ENCODE measurements around the gene RNF217. TPM values are rescaled to one million over a fixed set of nuclear protein-coding genes. Genes with fewer than 3 reads are reported as not detected.

RNF217 gene
- total RNA-seq, 1 donor from 2014 or later: 49.8 TPM

- H3K4me3 Mint-ChIP-seq: no peak overlapping the region
Measured at GRCh38 chr6:125004198-125004597, 42.0 kb downstream of the RNF217 start.

GRCh38 chr6:125004797-125005595 is 42.8 kb downstream of the RNF217 start:
- no peak for TF ChIP-seq CTCF (IDR thresholded peaks at IDR 0.05; ENCODE audit: unreplicated experiment)
- no peak for DNase-seq (ENCODE audit: low spot score in 2 of 2, unreplicated experiment in 2 of 2)
- Mint-ChIP-seq H3K36me3 (peaks cover 18% of the 10 kb centered on the region), H3K27ac (no peak overlapping the region), H3K27me3 (ENCODE audit: low read depth) (no peaks in the 10 kb centered on the region), H3K4me3 (no peak overlapping the region), H3K4me1 (peaks cover 44% of the 10 kb centered on the region), H3K9me3 (peaks cover 7% of the 10 kb centered on the region)

More at GRCh38 chr6:125004198-125004597, 42.0 kb downstream of the RNF217 start:
- H3K9me3 Mint-ChIP-seq: peaks cover 7% of the 10 kb centered on the region
- no peak for TF ChIP-seq CTCF (IDR thresholded peaks at IDR 0.05; ENCODE audit: unreplicated experiment)
- no peaks in the 10 kb centered on the region for H3K27me3 Mint-ChIP-seq (ENCODE audit: low read depth)
- no peak overlapping the region for H3K27ac Mint-ChIP-seq
- DNase-seq (ENCODE audit: low spot score in 2 of 2, unreplicated experiment in 2 of 2): no peak
- peaks cover 18% of the 10 kb centered on the region for H3K36me3 Mint-ChIP-seq
- H3K4me1 Mint-ChIP-seq: peaks cover 40% of the 10 kb centered on the region

GRCh38 chr6:125008261-125008703 is 46.0 kb downstream of the RNF217 start:
- Mint-ChIP-seq H3K4me3 (no peak overlapping the region), H3K27me3 (ENCODE audit: low read depth) (no peaks in the 10 kb centered on the region), H3K9me3 (peaks cover 7% of the 10 kb centered on the region), H3K36me3 (peaks cover 18% of the 10 kb centered on the region), H3K27ac (peak overlapping the region; percentile 47), H3K4me1 (peaks cover 30% of the 10 kb centered on the region)
- no peak for DNase-seq (ENCODE audit: low spot score in 2 of 2, unreplicated experiment in 2 of 2)
- TF ChIP-seq CTCF (IDR thresholded peaks at IDR 0.05; ENCODE audit: unreplicated experiment): no peak

- Mint-ChIP-seq H3K9me3 (peaks cover 7% of the 10 kb centered on the region), H3K27me3 (ENCODE audit: low read depth) (no peaks in the 10 kb centered on the region), H3K4me1 (peaks cover 35% of the 10 kb centered on the region), H3K36me3 (peaks cover 18% of the 10 kb centered on the region), H3K4me3 (no peak overlapping the region), H3K27ac (peak overlapping the region; percentile 63)
- TF ChIP-seq CTCF (IDR thresholded peaks at IDR 0.05; ENCODE audit: unreplicated experiment): no peak
- no peak for DNase-seq (ENCODE audit: low spot score in 2 of 2, unreplicated experiment in 2 of 2)
Measured at GRCh38 chr6:125008957-125009356, 46.7 kb downstream of the RNF217 start.

GRCh38 chr6:125009578-125009977 is 47.3 kb downstream of the RNF217 start:
- Mint-ChIP-seq H3K36me3 (peaks cover 14% of the 10 kb centered on the region), H3K4me3 (no peak overlapping the region), H3K27ac (peak overlapping the region; percentile 63), H3K4me1 (peaks cover 37% of the 10 kb centered on the region), H3K27me3 (ENCODE audit: low read depth) (no peaks in the 10 kb centered on the region), H3K9me3 (peaks cover 4% of the 10 kb centered on the region)
- TF ChIP-seq CTCF (IDR thresholded peaks at IDR 0.05; ENCODE audit: unreplicated experiment): no peak
- DNase-seq (ENCODE audit: low spot score in 2 of 2, unreplicated experiment in 2 of 2): no peak

Data from mesothelial cell of epicardium (in vitro differentiated cells).